ENCODE results near the gene HNRNPAB. TPM values are rescaled to one million over a fixed set of nuclear protein-coding genes. Genes with fewer than 3 reads are reported as not detected.

Gene HNRNPAB
- total RNA-seq, 1 donor from 2014 or later: 492 TPM

DNA sequence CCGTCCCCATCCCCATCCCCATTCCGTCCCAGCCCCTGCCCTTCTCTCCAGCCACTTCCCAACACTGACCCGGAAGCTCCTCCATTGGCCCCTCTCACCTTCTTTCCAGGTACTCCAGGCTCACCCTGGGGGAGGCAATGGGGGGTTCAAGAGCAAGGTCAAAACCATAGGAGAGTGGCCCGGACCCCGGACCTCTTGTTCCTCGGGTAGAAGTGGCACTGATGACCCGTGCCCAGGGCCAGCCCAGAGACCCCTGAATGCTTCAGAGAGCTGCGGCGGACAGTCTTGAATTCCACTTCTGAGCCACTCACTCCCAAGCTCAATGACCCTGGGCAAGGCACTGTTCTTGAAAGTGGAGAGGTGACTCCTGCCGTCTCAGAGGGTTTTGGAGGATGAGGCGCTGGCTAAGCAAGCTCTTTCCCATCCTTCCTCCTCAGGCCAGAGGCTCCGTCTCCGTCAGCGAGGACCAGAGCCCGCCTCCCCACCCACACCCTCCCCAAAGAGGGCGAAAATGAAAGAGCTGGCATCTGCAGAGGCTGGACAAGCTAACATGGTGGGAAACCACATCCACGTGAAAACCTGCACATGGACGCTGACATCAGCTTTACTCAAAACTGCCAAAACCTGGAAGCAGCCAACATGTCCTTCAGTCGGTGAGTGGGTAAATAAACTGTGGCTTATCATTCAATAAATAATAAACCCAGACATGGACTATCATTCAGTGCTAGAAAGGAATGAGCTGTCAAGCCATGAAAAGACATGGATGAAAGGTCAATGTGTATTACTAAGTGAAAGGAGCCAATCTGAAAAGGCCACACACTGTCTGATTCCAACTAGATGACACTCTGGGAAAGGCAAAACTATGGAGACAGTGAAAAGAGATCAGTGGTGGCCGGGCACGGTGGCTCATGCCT lies 55.5 kb downstream of the HNRNPAB start:
- Mint-ChIP-seq H3K4me1 (no peaks in the 10 kb centered on the region), H3K9me3 (no peaks in the 10 kb centered on the region), H3K36me3 (ENCODE audit: low read depth) (no peaks in the 10 kb centered on the region), H3K27ac (no peak overlapping the region), H3K27me3 (no peaks in the 10 kb centered on the region), H3K4me3 (no peak overlapping the region)
- intact Hi-C loops (cut with micrococcal nuclease): no loop called here
- no peak for DNase-seq

Other genes with a start within 250 kb of the HNRNPAB start
- gene PROP1, start 208.3 kb upstream of the HNRNPAB start, total RNA-seq: not detected in 2 replicates
- gene N4BP3, start 91.0 kb upstream of the HNRNPAB start, total RNA-seq: 3.2 and 3.3 TPM in 2 replicates
- 29.3 and 29.5 TPM in 2 replicates for gene RMND5B, start 73.5 kb upstream of the HNRNPAB start, total RNA-seq
- 267 and 273 TPM in 2 replicates for gene NHP2, start 50.6 kb upstream of the HNRNPAB start, total RNA-seq
- gene GMCL2, start 17.2 kb upstream of the HNRNPAB start, total RNA-seq: 0.07 TPM in 1 of 2 replicates, not detected in the other
- 77.8 and 85.9 TPM in 2 replicates for gene PHYKPL, start 28.3 kb downstream of the HNRNPAB start, total RNA-seq

All from activated CD4-positive, alpha-beta T cell treated with anti-CD3 and anti-CD28 coated beads, Interleukin-2, amount 10 ng/mL, durations not matched to agents 24 days and 14 days (primary cell).